NCI-H748 (cell line): Measurements from ENCODE around the gene PGK1.

Source experiments
- DNase-seq: peaks from one replicate; lab custom pipeline; 2025; ENCODE audit not compliant: unreplicated experiment; lab: John Stamatoyannopoulos, UW

PGK1 gene

GRCh38 chrX:78165425-78165824, 61.4 kb downstream of the PGK1 start:
- DNase-seq = no peak

DNA sequence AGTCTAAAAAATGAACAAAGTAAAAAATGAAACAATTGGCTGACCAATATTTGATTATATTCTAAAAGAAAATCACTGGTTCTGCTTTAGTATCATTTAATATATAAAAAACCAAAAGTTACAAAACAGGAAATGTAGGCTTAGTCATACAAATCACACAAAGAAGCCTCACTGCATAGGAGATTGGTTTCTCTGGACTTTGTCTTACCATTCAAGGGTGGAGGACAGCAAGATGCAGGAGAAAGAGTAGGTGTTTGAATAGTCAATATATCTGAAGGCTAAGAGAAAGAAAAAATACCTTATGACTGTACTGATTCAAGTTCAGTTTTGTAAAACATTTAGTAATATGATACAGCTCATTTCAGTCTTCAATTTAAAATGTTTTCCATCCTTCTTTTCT, 64.0 kb downstream of the PGK1 start:
- DNase-seq = no peak
